SKM-1 treated with dmso at 0.1 percent for 144 hours (cell line): Measurements from ENCODE around the gene GLIPR2.
"Not testable (repeated sequence)": the region's sequence is repeated elsewhere in the genome, so short reads cannot be mapped to it uniquely, and the experiment has no call there.

ENCODE experiments used
- DNase-seq: peaks from one replicate; lab custom pipeline; 2025; ENCODE audit not compliant: unreplicated experiment; lab: John Stamatoyannopoulos, UW

GLIPR2 gene

GRCh38 chr9:36143245-36143641 lies 6.7 kb downstream of the GLIPR2 start:
- DNase-seq: no peak

GRCh38 chr9:36144309-36145232 lies 8.0 kb downstream of the GLIPR2 start:
- DNase-seq: peak; percentile 37

- DNase-seq: no peak
These were observed 9.4 kb downstream of the GLIPR2 start for GRCh38 chr9:36145970-36146369.

GRCh38 chr9:36146651-36147050 lies 10.1 kb downstream of the GLIPR2 start:
- DNase-seq: no peak

GRCh38 chr9:36147441-36148175 lies 11.1 kb downstream of the GLIPR2 start:
- DNase-seq: no peak

- no peak for DNase-seq
These were observed 11.9 kb downstream of the GLIPR2 start for GRCh38 chr9:36148311-36149051.

- no peak for DNase-seq
These were observed 12.7 kb downstream of the GLIPR2 start for GRCh38 chr9:36149197-36149596.

GRCh38 chr9:36150574-36151315 lies 14.2 kb downstream of the GLIPR2 start:
- peak; percentile 37 for DNase-seq

- DNase-seq: peak; percentile 88
These were observed 15.0 kb downstream of the GLIPR2 start for GRCh38 chr9:36151316-36152210.

GRCh38 chr9:36152741-36153438 lies 16.4 kb downstream of the GLIPR2 start:
- DNase-seq: no peak

- no peak for DNase-seq
These were observed 17.2 kb downstream of the GLIPR2 start for GRCh38 chr9:36153746-36154145.

GRCh38 chr9:36154331-36154952 lies 17.9 kb downstream of the GLIPR2 start:
- DNase-seq: peak; percentile 38

GRCh38 chr9:36156116-36156515 lies 19.6 kb downstream of the GLIPR2 start:
- no peak for DNase-seq

- no peak for DNase-seq
These were observed 21.6 kb downstream of the GLIPR2 start for GRCh38 chr9:36158122-36158521.

- no peak for DNase-seq
These were observed 22.4 kb downstream of the GLIPR2 start for GRCh38 chr9:36158917-36159316.

- DNase-seq: not testable (repeated sequence)
These were observed 23.0 kb downstream of the GLIPR2 start for GRCh38 chr9:36159509-36159908.

- not testable (repeated sequence) for DNase-seq
These were observed 23.6 kb downstream of the GLIPR2 start for GRCh38 chr9:36160126-36160525.

GRCh38 chr9:36161187-36161586 lies 24.7 kb downstream of the GLIPR2 start:
- DNase-seq: no peak
